Measurements from ENCODE around the gene B3GNT3.
"Not testable (repeated sequence)": the region's sequence is repeated elsewhere in the genome, so short reads cannot be mapped to it uniquely, and the experiment has no call there.

B3GNT3 gene

GRCh38 chr19:17767559-17767958 lies 27.4 kb upstream of the B3GNT3 start:
- DNase-seq, result no peak

DNA sequence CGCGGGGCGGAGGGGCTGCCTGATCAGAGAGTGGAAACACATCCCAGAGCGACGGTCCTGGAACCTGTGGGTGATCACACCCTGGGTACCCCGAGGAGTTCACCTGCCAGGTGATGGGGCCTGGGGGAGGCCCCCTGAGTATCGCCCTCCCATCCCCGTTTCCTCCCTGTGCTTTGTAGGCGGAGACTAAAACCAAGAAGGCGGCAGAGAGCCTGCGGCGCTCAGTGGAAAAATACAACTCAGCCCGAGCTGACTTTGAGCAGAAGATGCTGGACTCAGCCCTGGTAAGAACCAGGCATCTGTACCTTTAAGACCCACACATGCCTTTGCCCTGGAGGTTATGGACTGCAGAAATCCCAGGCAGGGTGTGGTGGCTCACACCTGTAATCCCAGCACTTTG lies 24.3 kb upstream of the B3GNT3 start:
- DNase-seq, result no peak

DNA sequence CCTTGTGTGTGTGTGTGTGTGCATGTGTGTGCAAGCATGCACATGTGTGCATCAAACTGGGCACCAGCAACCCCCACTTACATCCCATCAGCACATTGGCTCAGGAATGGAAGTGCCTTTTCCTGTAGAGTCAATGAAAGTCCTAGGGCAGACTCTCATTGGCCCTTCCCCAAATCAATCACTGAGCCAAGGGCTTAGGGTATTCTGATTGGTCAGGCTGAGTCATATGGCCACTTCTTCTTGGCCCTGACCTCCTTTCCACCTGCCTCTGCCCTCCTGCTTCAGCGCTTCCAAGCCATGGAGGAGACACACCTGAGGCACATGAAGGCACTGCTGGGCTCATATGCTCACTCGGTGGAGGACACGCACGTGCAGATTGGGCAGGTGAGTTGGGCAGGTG lies 22.8 kb upstream of the B3GNT3 start:
- peak in 2 of 3 donors; percentile 48 to 55 for DNase-seq

DNA sequence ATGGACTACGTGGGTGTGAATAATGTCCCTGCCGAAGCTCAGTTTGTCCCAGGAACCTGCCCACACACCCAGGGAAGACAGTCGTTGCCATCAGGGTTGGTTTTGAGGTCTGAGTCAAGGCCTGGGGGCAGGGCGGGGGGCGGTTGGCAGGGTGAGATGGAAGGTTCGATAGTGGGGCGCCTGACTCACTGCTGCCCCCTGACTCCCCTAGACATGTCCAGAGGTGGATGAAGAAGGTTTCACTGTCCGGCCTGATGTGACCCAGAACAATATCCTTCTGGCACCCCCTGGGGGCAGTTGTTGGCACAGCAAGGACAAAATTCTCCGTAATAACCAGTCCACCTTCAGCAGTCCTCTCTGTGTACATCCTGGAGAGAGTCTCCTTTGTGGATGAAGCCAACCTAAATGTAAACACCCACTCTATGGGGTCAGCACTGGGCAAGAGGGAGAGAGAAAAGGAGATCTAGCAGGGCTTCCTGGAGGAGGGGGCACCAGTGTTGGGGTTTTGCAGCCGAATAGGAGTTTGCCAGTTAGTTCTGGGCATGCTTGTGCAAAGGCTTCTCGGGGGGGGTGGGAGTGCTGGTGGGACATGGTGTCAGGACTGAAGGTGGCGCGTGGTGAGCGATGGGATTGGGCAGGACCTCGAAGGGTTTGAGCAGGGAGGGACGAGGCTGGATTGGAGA lies 19.6 kb upstream of the B3GNT3 start:
- DNase-seq, result peak; percentile 51 to 66 (median 64)

DNA sequence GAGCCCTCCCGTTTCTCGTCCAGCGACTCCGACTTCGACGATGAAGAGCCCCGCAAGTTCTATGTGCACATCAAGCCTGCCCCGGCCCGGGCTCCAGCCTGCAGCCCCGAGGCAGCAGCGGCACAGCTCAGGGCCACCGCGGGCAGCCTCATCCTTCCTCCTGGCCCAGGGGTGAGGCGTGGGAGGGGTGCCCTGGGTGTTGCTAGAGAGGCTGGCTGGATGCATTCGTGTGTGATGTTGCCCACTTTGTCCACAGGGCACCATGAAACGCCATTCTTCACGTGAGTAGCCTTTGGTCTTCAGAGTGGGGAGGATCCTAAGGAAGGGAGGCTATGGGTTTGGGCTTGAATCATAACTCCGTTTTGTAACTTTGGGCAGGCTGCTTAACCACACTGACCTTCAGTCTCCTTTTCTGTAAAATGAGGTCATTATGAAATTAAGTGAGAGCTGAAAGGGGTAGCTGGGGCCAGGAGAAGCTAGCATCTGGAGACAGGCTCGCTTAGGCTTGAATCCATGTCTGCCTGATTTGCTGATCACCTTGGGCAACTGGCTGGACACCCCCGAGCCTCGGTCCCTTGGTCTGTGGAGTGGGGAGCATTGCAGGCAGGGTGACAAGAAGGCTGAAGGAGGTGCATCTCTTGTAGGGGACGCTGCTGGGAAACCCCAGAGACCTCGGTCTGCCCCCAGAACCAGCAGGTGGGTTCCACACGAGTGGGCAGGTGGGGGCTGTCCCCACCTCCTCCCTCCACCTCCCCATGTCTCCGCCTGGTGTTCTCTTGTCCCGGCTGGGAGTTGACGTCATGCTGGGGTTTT lies 18.7 kb upstream of the B3GNT3 start:
- DNase-seq, result peak; percentile 75 to 86 (median 85)

- not testable (repeated sequence) for DNase-seq
These were observed 17.1 kb upstream of the B3GNT3 start for GRCh38 chr19:17777840-17778239.

- DNase-seq, result peak; percentile 84 to 94 (median 88)
These were observed 16.5 kb upstream of the B3GNT3 start for GRCh38 chr19:17778251-17778967.

DNA sequence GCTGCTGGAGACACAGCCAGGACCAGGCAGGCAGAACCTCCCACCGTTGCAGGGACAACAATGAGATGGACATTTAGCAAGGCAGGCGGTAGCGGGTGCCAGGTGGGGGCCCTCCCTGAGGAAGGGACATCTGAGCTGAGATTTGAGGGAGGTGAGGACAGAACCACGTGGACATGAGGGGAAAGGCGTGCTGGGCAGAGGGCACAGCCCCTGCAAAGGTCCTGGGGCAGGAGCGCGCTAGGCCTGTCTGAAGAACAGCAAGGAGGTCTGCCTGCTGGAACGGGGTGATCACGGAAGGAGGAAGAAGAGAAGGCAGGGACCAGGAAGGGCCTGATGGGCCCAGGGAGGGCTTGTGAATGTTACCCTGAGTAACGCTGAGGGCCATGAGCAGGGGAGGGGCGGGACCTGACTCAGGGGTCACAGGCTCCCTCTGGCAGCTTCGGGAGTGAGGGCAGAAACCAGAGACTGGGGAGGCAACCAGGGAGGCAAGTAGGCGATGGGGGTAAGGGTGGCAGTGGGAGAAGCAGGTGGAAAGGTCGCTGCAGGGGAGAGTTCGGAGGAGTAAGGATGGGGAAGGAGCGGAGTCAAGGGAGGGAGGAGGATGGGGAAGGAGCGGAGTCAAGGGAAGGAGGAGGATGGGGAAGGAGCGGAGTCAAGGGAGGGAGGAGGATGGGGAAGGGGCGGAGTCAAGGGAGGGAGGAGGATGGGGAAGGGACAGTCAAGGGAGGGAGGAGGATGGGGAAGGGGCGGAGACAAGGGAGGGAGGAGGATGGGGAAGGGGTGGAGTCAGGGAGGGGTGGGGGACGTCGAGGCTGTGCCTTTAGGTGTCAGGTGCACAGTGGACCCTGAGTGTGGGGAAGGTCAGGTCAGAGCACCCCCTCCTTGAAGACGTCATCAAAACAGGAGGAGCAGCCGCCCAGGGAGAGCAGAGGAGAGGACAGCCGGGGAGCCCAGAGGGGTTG lies 15.7 kb upstream of the B3GNT3 start:
- DNase-seq, result peak; percentile 77 to 94 (median 83)

DNA sequence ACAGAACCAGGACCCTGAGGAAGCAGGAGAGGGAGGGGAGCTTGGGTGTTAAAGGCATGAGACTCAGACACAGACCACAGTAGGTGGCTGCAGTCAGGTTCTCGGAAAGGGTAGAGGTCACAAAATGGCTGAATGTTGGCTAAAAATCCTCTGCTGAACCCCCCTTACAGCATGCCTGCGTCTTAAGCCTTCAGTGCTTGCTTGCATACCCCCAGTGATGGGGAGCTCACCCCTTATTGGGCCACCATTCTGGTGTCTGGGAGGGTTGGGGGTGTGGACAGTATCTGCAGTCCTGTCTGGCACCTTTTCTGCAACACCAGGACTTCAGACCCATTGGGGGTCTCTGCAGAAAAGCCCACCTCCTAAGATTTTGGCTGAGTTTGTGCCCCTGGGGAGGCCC lies 14.2 kb upstream of the B3GNT3 start:
- DNase-seq, result no peak

GRCh38 chr19:17783721-17784120 lies 11.2 kb upstream of the B3GNT3 start:
- not testable (repeated sequence) for DNase-seq

GRCh38 chr19:17784201-17785008 lies 10.5 kb upstream of the B3GNT3 start:
- DNase-seq, result peak; percentile 67 to 85 (median 82)

DNA sequence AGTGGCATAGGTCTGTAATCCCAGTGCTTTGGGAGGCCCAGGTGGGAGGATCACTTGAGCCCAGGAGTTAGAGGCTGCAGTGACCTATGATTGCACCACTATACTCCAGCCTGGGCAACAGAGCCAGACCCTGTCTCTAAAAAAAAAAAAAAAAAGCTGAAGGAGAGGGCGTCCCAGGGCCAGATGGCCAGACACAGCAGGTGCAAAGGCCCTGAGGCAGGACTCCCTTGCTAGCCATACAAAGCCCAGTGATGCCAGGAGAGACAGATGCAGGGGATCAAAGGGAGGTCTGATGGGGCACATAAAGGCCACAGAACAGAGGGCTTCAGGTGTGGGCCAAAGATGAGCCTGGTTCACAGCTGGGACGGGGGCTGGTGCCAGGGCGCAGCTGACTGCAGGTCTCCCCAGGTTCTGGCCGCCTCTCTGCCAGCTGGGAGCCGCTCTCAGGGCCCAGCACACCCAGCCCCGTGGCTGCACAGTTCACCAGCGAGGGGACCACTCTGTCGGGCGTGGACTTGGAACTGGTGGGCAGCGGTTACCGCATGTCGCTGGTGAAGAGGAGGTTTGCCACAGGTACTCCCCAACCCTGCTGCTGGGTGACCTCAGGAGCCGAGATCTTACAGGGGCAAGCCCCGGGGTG lies 7.5 kb upstream of the B3GNT3 start:
- DNase-seq, result no peak

GRCh38 chr19:17788632-17789031 lies 6.3 kb upstream of the B3GNT3 start:
- DNase-seq, result no peak

- no peak for DNase-seq
These were observed 4.7 kb upstream of the B3GNT3 start for GRCh38 chr19:17790059-17790780.

DNA sequence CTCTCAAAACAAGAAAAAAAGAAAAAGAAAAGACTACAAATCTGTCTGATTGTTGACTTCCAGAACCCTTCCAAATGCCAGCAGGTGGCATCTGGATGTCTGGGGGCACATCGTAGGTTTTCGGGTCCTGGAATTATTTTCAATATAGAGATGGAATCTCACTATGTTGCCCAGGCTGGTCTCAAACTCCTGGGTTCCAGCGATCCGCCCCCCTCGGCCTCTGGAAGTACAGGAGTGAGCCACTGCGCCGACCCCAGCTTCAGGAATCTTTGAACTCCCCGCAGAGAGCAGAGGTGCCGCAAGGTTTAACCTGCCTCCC lies 567 bp upstream of the B3GNT3 start:
- DNase-seq, result no peak

DNA sequence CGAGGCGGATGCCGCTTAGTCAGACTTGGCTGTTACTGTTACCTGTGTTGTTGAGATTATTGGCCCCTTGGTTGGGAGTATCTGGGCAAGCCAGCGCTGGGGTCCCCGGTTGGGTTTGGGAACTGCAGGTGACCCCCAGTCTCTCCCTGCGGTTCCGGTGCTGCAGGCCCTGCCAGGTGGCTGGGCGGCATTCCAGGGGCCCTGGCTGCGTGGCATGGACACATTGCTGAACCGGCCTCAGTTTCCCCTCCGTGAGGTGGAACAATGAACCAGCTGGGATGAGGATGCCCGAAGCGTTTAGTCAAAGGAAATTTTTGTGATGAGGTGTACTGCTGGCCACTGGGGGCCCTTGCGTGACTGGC lies 538 bp downstream of the B3GNT3 start:
- no peak for DNase-seq

GRCh38 chr19:17796013-17796837 lies 1.3 kb downstream of the B3GNT3 start:
- DNase-seq, result no peak

DNA sequence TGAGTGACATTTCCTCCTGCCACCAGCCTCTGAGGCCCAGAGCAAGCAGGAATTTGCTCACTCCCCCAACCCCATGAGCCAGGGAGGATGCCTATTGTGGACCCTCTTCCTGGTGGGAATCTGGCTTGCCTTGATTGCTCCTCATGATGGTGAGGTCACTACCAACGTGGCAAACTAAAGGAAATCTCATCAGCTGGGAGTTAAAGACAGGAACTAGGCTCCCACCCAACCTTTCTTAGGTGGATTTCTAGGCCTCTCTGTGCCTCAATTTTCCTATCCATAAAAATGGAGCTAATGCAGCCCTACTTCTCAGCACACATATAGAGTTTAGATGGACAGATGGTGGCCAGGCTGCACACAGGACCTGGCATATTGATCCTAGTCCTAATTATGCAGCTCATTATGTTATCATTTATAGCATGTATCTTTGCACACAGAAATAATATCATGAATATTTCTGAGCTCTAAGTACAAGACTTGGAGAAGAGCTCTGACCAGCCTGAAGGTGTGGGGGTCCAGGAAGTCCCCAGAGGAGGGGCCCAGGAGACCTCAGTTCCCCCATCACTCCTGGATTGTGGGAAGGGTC lies 2.0 kb downstream of the B3GNT3 start:
- no peak for DNase-seq

Data from suppressor macrophage treated with lipopolysaccharide for 1 hour (primary cell).